NCI-H2029 (cell line): ENCODE data around the gene VTI1A.

Source experiments
- DNase-seq: peaks from one replicate; lab custom pipeline; 2025; lab: John Stamatoyannopoulos, UW

The VTI1A gene

DNA sequence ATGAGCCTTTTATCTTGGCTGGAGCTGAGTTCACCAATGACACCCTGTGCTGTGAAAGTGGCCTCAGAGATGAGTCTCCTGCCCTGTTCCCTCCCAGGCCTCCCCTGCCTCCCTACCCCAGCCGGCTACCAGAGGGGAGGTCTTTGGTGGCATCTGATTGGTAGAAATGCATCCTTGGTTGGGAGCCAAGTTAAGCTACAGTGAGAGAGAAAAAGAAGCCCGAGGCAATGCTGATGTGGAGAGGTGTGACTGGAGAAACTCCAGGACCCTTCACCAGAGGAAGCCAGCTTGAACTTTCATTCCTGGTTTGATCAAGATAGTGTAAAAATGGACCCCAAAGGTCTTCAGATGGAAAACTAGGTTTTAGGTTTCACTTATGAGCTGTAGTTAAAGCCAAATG is 311.9 kb downstream of the VTI1A start:
- no peak for DNase-seq

DNA sequence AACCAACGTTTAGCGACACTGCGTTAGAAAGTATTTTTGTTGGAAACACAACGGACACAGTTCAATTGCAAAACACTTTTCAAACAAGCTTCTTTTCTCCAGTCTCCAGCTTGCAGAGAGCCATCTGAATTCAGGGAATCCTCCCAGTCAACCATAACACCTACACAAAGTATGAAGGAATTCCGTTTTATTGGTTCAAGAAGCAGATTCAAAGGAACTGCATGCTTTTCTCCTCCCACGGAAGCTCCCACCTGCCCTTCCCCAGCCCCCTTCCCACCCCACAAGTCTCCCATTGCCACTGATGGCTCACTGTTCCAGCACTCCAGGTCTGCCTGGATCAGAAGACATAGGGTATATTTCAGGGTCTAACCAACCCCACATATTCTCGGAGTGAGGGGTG is 312.5 kb downstream of the VTI1A start:
- no peak for DNase-seq

DNA sequence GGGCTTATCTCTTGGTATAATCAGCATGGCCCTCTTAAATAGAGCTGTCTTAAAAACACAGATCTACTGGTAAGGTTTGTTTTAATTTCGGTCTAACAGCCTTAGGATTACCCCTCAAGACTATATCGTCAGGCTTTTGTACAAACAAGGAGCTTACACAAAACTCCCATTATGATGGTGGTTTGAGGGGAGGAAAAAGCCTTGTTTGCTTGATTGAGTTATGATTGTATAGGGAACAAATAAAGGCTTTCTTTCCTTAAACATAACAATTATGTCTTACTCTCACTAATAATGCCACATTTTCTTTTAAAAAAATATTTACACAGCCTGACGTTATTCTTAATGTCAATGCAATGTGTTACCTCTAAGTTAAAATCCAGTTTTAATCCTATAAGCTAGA is 314.2 kb downstream of the VTI1A start:
- no peak for DNase-seq

- no peak for DNase-seq
These were observed 317.0 kb downstream of the VTI1A start for GRCh38 chr10:112763916-112764520.

DNA sequence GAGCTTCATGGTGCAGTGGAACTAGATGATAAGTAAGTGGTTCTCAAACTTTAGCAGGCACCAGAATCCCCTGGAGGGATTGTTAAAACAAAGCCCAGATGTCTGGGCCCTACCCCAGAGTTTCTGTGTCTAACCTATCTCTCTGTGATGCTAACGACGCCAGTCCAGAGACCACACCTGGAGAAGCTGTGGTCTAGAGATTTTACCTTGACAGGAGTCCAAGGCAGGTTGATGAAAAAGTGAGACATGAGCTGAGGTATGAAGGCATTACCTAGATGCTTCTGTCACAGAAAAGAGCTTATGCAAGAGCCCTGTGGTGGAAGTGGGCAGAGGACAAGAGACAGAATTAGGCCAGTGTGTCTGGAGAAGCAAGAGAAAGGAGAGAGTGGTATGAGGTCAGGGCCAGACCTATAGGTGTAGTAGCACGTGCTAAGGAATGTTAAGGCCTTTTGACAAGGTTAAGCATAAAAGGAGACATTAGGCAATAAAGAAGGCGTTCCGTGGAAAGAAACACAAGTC is 318.8 kb downstream of the VTI1A start:
- DNase-seq, result no peak

DNA sequence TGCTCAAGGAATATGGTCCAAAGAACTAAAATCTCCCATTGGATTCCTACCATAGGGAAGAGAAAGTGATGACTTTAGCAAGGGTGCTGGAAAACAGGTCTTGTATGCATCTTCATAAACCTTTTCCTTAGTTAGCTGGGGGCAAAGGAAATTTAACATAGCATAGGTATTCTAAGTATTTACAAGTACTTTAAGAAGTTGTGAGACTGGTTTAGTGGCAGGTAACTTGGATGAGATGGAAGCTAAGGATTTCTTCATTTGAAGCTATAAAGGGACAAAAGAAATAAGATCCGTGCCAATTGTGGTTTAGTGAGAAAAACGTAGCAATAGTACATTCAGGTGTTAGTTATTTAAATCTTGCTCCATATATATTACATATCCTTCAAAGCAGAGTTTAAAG is 319.6 kb downstream of the VTI1A start:
- DNase-seq, result no peak

GRCh38 chr10:112767156-112767555 is 320.1 kb downstream of the VTI1A start:
- no peak for DNase-seq

DNA sequence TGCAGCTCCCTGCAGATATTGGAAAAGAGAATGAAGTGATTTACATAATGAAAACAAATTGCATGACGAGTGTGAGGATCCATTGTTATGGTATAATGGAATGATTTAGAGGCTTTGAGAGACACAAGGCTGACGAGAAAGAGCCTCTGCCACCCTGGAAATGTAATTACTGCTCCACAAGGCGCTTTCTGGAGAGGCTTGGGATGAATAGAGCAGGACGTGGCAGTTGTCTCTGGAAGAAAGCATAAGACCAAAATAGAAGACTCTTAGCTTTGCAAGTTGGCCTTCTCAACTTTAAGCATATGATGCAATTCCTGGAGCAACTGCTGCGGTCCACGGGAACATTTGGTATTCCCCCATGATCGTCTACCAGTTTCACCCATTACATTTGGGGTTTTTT is 321.1 kb downstream of the VTI1A start:
- no peak for DNase-seq

DNA sequence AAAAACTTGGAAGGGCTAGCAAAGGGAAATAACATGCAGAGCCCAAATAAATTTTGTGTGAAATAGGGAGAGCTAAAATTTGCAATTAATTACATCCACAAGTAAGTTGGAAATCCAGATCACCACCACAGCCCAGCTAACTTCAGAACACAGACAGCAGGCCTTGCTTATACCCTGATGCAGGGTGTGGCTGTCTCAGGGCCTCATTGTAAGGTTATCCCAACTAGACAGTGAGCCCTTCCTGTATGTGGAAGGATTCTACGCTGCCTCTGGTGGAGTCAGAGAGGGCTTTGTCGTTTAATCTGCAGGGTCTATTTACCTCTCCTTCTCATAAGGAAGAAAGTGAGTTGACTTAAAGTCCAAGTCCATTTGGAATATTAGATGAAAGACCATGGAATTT is 322.1 kb downstream of the VTI1A start:
- no peak for DNase-seq

- DNase-seq, result no peak
These were observed 322.8 kb downstream of the VTI1A start for GRCh38 chr10:112769611-112770370.

DNA sequence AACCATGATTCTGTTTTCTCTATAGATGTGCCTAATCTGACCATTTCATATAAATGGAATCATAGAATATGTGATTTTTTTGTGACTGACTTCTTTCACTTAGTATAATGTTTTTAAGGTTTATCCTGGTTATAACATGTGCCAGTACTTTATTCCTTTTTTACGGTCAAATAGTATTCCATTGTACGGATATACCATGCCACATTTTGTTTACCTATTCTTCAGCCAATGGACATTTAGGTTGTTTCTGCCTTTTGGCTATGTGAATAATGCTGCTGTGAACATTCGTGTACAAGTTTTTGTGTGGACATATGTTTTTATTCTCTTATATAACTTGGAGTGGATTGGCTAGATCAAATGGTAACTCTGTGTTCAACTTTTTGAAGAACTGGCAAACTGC is 324.7 kb downstream of the VTI1A start:
- DNase-seq, result no peak

- no peak for DNase-seq
These were observed 326.8 kb downstream of the VTI1A start for GRCh38 chr10:112773783-112774182.

DNA sequence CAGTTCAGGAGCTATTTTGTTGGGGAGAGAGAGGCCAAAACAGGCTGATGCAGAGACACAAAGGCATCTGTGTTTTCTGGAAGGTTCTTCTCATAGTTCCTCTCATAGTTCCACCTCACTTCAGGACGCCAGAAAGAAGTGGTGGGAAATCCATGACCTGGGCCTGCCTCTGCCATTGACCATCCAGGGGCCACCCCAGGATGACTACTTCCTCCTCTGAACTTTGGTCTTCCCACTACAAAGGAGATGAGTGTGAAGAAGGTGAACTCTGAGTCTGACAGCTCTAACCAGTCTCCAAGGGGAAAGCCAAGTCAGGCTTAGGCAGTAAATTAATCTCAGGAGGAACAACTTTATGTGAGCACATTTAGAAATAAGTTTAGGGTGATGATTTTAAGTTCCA is 327.2 kb downstream of the VTI1A start:
- no peak for DNase-seq

- no peak for DNase-seq
These were observed 327.8 kb downstream of the VTI1A start for GRCh38 chr10:112774798-112775197.

- no peak for DNase-seq
These were observed 328.4 kb downstream of the VTI1A start for GRCh38 chr10:112775381-112775780.

GRCh38 chr10:112775892-112776674 is 329.1 kb downstream of the VTI1A start:
- DNase-seq, result no peak

GRCh38 chr10:112778579-112778978 is 331.6 kb downstream of the VTI1A start:
- DNase-seq, result no peak

DNA sequence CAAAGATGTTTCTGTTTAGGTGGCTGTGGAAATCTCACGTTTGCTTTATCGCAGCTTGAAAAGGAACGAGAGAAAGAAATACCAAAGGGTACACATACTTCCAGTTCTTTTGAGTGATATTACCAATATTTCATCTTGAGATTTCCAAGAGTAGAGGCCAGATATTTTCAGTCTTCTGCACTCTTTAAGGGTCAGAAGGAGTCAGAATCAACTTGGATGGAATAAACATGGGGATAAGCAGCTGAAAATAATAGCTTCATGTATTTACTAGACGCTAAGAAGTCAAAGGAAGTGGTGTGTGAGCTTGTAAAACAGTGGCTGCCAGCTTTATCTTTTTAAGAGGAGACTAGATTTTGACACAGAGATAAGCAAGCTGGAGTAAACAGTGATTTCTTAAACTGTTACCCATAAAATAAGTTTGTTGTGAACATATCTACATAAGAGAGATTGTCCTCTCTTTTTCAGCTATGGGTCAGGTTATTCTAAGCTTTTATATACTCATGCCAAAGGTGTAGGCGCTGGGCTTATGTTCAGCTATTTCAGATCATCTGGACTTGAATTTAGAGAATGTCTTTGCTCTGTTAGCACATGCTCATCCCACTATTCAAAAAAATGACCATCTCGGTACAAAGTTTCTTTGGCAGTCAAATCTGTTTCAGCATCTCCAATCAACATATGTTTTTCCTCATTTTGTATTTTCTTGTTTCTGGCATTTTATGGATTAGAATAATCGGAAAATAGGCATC is 332.2 kb downstream of the VTI1A start:
- no peak for DNase-seq

GRCh38 chr10:112782200-112782907 is 335.3 kb downstream of the VTI1A start:
- no peak for DNase-seq

DNA sequence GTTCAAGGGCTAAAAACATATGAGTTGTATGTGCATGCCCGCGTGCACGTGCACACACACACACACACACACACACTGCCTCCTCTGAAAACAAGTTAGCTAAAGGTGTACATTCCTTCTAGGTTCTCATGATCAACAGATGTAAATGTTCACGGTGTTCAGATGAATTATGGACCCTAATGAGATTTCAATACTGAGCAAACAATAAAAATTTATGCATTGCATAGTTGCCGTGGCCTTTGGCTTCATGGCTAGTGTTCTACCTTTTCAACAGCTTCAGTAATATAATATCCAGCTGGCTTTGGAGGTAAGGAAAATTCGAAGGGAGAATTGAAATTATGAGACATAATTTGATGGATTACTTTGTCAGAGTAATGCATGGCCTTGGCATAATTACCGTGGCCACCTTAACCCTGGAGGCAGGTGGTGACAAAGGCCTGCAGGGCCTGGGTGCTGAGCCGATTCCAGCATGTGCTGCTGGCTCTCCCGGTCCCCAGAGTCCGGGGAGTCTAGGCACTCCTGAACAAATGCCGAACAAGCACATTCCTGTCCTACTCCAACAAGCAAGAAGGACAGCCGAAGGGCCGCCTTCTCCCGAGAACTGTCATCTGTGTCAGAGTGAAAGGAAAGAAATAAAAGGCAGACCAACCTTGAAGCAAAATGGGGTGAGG is 336.5 kb downstream of the VTI1A start:
- no peak for DNase-seq

DNA sequence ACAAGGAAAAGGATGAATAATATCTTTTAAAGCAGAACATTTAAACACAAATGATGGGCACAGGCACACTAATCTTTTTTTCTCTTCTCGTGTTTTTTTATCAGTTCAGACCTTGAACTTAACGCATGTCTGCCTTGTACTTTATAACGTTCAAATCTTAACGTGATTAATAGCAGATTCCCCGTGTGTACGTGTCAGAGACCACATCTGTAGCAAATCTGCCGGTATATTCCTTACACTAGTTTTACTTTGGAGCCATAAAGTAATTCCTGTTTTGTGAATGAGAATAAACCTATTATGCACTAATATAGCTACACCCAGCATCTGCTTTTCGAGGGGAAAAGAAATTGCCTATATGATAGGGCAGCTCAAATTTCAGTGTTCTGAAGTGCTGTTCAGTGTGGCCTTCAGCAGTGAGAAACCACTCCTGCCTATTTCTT is 337.0 kb downstream of the VTI1A start:
- no peak for DNase-seq
